ENCODE measurements around the gene ATP8A2.

GRCh38 chr13:25768376-25768775 is 396.6 kb downstream of the ATP8A2 start:
- TF ChIP-seq REST (IDR thresholded peaks at IDR 0.05) (no peak), FOXA1 (IDR thresholded peaks at IDR 0.05) (no peak), CTCF (IDR thresholded peaks at IDR 0.05; ENCODE audit: low read depth, low read length, missing input control) (no peak), RAD21 (IDR thresholded peaks at IDR 0.05) (no peak), JUND (IDR thresholded peaks at IDR 0.05) (no peak), SP1 (IDR thresholded peaks at IDR 0.05) (no peak), TAF1 (conservative IDR thresholded peaks at IDR 0.05) (no peak), FOXA2 (IDR thresholded peaks at IDR 0.05) (no peak)

Data from liver (tissue), 3 donors.